ENCODE measurements around the gene TENT4B.

- TF ChIP-seq CTCF (IDR thresholded peaks at IDR 0.05) = no peak
- no peak for TF ChIP-seq POLR2AphosphoS5 (IDR thresholded peaks at IDR 0.05; ENCODE audit: insufficient read depth in 1 of 2, low read depth in 1 of 2)
Observed at GRCh38 chr16:50169555-50170096, 16.5 kb downstream of the TENT4B start.
